Left ventricle myocardium inferior (tissue), 1 donor: Measurements from ENCODE around the gene VARS1. TPM values are rescaled to one million over a fixed set of nuclear protein-coding genes. Genes with fewer than 3 reads are reported as not detected.

Experiments used
- DNase-seq: peaks from one replicate; pipeline ENCODE4 v3.0.0-alpha.2; 2020
- H3K27ac ChIP-seq: fragments of 200-600 bp; replicated peaks from 2 replicates; pipeline ENCODE4 v1.8.0; 2021
- H3K27me3 ChIP-seq: fragments of 200-600 bp; 2 replicates; pipeline ENCODE4 v1.8.0; 2021; ENCODE audit warnings: low read depth
- H3K36me3 ChIP-seq: fragments of 200-600 bp; 2 replicates; pipeline ENCODE4 v1.8.0; 2021
- H3K4me1 ChIP-seq: fragments of 200-600 bp; 2 replicates; pipeline ENCODE4 v1.8.0; 2021
- H3K4me3 ChIP-seq: fragments of 200-600 bp; 2 replicates; pipeline ENCODE4 v1.8.0; 2021; ENCODE audit warnings: mild to moderate bottlenecking, moderate library complexity
- H3K9me3 ChIP-seq: fragments of 200-600 bp; replicated peaks from 2 replicates; pipeline ENCODE4 v1.8.0; 2021
- intact Hi-C: fragments of 100-400 bp; cut with micrococcal nuclease; formaldehyde crosslinking; loops from one replicate; pipeline ENCODE4 v1.11.0; 2022
- total RNA-seq: library from RNA; stranded (reverse); fragmentation: NEBNext Ultra II Directional; extraction: Animal tissue kit (Norgen Biotek cat#: 25700); gene quantifications from one replicate; pipeline ENCODE4 v1.2.1, GENCODE V29; 2021
- TF ChIP-seq, protein P1 (sequence below): fragments of 200-600 bp; IDR thresholded peaks from 2 replicates; pipeline ENCODE4 v1.8.0; 2021; ENCODE audit warnings: antibody characterized with exemption, mild to moderate bottlenecking, borderline replicate concordance
- donor health status: DM: no; HTN: yes; CAD: no; lungs with severe emphysema.

Gene VARS1
- total RNA-seq, 1 donor from 2014 or later: 20.0 TPM

DNA sequence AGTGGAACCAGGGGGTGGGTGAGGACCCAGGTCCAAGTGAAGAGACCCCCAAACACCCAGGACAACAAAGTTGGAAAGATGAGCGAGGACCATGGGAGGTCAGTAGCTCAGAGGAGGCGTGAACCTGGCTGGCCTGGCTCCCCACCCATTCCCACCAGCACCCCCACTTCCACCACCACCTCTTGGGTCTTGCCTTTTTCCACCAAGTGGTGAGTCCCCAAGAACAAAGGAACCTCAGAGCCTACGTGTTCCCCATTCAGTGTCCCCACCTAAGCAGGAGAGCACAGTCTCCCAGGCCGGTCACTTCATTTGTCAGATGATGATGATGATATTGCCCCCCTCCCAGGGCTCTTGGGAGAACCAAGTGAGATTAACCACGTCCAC is 17.9 kb downstream of the VARS1 start:
- no peak for DNase-seq
- Histone ChIP-seq H3K27me3 (no peaks in the 10 kb centered on the region), H3K27ac (peak overlapping the region; percentile 85), H3K4me1 (peaks cover 18% of the 10 kb centered on the region), H3K4me3 (no peak overlapping the region), H3K9me3 (no peaks in the 10 kb centered on the region), H3K36me3 (peaks cover 44% of the 10 kb centered on the region)
- intact Hi-C loops: no loop called here
- TF ChIP-seq, protein P1, sequence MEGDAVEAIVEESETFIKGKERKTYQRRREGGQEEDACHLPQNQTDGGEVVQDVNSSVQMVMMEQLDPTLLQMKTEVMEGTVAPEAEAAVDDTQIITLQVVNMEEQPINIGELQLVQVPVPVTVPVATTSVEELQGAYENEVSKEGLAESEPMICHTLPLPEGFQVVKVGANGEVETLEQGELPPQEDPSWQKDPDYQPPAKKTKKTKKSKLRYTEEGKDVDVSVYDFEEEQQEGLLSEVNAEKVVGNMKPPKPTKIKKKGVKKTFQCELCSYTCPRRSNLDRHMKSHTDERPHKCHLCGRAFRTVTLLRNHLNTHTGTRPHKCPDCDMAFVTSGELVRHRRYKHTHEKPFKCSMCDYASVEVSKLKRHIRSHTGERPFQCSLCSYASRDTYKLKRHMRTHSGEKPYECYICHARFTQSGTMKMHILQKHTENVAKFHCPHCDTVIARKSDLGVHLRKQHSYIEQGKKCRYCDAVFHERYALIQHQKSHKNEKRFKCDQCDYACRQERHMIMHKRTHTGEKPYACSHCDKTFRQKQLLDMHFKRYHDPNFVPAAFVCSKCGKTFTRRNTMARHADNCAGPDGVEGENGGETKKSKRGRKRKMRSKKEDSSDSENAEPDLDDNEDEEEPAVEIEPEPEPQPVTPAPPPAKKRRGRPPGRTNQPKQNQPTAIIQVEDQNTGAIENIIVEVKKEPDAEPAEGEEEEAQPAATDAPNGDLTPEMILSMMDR: no peak

DNA sequence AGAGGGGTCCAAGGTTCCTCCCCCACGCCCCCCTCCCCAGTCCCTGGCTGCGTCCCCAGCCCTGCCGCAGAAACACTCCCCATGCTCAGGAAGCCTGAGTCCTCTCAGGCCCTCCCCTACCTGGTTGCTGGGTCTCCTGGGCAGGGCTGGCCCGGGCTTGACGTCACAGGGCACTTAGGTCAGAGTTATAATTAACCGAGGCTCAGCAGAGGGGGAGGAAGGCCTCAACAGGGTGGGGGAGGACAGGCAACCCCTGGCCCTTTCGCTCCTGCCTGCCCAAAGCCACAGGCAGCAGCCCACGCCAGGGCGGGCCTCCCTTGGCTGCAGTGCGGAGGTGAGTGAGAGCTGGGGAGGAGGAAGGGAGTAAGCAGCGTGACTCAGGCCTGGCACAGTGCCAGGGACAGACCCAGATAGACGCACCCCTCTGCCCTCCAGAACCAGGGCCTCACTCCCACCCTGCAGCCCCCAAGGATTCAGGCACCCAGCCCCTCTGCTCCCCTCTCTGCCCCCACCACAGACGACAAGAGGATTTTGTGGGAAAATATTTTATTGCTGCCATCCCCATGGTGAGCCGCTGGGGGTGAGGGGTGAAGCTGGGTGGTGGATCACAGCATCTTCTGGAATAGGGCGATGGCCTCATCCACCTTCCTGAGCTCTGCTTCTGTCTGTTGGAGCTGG is 18.4 kb downstream of the VARS1 start, which contains the start of gene VWA7:
Gene VWA7 (minus strand): TSS at position 340 of the 678 bp plus-strand sequence. CDS start 549 bp downstream, outside the sequence.
- intact Hi-C loops: no loop called here
- Histone ChIP-seq H3K27me3 (no peaks in the 10 kb centered on the region), H3K27ac (peak within 1 kb of the TSS; percentile 85), H3K36me3 (peaks cover 39% of the 10 kb centered on the region), H3K4me3 (peak within 1 kb of the TSS; percentile 57), H3K4me1 (peaks cover 18% of the 10 kb centered on the region), H3K9me3 (no peaks in the 10 kb centered on the region)
- TF ChIP-seq, protein P1: no peak
- DNase-seq: peak; percentile 68

DNA sequence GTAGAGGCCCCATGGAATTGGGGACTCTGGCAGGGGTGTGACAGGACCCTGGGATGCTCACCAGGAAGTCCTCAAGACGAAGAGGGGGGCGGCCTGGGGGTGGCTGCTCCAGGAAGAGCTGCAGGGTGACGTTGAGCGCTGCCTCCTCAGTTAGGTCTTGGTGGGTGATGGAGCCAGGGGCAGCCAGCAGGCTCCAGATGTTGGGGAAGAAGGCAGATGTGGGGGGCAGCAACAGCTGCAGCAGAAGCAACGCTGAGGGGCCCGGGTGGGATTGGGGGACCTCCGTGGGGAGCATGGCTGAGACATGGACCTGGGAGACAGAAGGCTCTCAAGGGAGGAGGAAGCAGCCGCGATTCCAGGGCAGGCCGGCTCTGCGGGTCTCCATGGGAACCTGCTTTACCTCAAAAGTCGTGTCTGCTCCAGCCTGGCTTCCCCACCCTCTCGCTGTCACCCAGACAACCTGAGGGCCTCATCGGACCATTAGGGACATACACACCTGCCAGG is 19.0 kb downstream of the VARS1 start:
- intact Hi-C loops: no loop called here
- peaks cover 18% of the 10 kb centered on the region for H3K4me1 ChIP-seq

DNA sequence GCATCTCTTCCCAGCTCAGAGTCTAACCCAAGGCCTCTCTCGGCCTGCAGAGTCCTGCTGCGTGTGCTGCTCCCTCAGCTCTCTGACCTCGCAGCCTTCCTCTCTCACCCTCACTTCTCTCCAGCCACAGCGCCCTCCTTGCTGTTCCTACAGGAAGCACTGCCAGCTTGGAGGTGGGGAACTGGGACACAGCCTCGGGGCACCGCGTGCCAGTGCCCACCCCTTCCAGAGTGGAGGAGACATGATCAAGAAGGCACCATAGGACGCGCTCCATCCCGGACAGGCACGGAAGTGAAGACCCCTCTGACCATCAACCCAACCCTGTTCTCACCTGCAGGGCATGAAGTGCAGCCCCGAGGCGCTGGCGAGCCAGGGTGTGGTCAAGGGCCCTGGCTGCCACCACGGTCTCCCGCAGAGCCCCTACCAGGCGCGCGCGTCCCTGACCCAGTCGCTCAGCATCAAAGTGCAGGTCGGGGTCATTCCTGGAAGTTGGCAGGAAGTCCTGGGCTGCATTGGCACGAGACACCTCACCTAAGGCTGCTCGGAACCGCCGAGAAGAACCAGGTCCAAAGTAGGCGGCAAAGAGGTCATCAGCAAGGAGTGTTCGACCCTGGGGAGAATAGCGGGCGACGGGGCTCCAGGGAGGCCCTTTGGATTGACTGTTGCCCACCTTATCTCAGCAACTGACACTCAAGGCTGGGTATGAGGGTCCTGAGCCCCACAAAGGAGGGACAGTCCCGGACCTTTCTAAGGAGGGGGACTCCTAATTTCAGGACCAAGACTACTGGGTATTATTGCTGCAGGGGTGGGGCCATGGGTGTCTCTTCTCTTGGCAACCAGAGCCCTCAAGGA is 19.7 kb downstream of the VARS1 start:
- H3K9me3 ChIP-seq: no peaks in the 10 kb centered on the region
- peaks cover 27% of the 10 kb centered on the region for H3K36me3 ChIP-seq
- intact Hi-C loops: no loop called here
- TF ChIP-seq, protein P1: no peak
- H3K27ac ChIP-seq: peak overlapping the region; percentile 85
- H3K4me3 ChIP-seq: peak overlapping the region; percentile 57
- peaks cover 18% of the 10 kb centered on the region for H3K4me1 ChIP-seq
- no peaks in the 10 kb centered on the region for H3K27me3 ChIP-seq
- DNase-seq: no peak

More for the DNA sequence above, 19.0 kb downstream of the VARS1 start:
- no peaks in the 10 kb centered on the region for H3K9me3 ChIP-seq
- H3K27ac ChIP-seq: peak overlapping the region; percentile 85
- H3K27me3 ChIP-seq: no peaks in the 10 kb centered on the region
- TF ChIP-seq, protein P1: no peak
- H3K36me3 ChIP-seq: peaks cover 33% of the 10 kb centered on the region
- DNase-seq: no peak
- peak overlapping the region; percentile 57 for H3K4me3 ChIP-seq

DNA sequence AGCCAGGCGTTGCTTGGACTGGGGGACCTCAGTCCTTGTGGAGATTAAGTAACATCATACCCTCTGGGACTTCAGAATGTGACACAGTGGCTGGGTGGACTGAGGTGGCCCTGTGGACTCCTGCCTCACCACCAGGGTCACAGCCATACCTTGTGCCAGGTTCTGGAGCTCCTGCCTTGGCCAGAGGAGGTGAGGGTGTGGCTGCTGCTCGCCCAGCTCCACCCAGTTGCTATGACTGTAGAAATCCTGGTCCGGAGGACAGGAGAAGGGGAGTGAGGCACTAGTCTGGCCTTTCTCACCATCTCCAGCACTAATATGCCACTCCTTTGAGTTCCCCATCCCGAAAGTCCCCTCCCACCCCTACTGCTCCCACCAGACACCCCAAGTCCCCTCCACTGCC is 20.4 kb downstream of the VARS1 start:
- TF ChIP-seq, protein P1: no peak

More for the DNA sequence above, 20.4 kb downstream of the VARS1 start:
- DNase-seq: no peak
- H3K27me3 ChIP-seq: no peaks in the 10 kb centered on the region
- peaks cover 18% of the 10 kb centered on the region for H3K4me1 ChIP-seq
- intact Hi-C loops: no loop called here
- no peak overlapping the region for H3K27ac ChIP-seq
- peaks cover 20% of the 10 kb centered on the region for H3K36me3 ChIP-seq
- no peak overlapping the region for H3K4me3 ChIP-seq
- no peaks in the 10 kb centered on the region for H3K9me3 ChIP-seq
